Stimulated activated CD8-positive, alpha-beta memory T cell treated with anti-CD3 and anti-CD28 coated beads, Interleukin-4, amount 100 ng/mL, for 24 hours (primary cell): ENCODE measurements around the gene SLC22A9.

ENCODE experiments used
- DNase-seq: peaks from one replicate; pipeline ENCODE4 v3.0.0-alpha.2; 2020; ENCODE audit warnings: low read depth

Gene SLC22A9

DNA sequence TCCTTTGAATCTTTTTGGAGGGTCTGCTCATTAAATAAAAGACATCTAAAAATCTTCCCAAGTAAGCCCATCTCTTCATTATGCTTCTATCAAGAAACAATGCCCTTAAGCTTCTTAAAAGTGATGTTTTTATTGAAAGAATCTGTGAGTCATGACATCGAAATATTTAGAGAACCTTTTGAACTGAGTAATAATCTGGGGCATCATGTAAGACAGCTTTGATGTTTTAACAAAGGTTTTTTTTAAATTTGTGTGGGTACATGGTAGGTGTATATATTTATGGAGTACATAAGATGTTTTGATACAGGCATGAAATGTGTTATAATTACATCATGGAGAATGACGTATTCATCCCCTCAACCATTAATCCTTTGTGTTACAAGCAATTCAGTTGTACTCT lies 74.6 kb downstream of the SLC22A9 start:
- DNase-seq: no peak

DNA sequence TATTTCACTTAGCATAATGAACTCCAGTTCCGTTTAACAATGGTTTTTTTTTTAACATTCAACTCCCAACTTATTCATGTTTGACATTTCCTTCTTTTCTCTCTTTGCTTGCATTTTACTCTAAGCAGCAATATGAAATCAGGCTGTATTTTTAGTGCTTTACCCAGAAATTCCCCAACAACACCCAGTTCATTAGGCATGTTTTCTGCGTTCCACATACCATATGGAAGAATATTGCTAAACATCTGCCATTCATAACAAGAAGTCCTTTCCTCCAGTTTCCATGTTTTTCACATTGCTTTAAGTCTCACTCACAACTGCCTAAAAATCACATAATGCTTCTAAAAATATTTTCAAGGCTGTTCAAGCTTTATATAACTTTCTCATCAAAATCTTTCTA lies 75.5 kb downstream of the SLC22A9 start:
- DNase-seq: no peak

DNA sequence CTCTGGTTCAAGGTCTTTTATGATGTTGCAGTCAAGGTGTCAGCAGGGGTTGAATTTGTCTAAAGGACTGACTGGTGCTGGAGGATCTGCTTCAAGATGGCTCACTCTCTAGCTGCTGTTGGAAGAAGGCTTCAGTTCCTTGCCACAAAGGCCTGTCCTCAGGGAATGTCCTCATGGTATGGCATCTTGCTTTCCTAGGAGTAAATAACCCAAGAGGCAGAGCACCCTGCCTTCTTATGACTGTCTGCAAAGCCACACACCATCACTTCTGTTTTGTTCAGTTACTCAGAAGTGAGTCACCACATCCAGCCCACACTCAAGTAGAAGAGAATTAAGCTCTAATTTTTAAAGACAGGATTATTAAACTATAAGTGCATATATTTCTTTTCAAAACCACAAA lies 76.1 kb downstream of the SLC22A9 start:
- no peak for DNase-seq

GRCh38 chr11:63448646-63449045 lies 79.1 kb downstream of the SLC22A9 start:
- no peak for DNase-seq

DNA sequence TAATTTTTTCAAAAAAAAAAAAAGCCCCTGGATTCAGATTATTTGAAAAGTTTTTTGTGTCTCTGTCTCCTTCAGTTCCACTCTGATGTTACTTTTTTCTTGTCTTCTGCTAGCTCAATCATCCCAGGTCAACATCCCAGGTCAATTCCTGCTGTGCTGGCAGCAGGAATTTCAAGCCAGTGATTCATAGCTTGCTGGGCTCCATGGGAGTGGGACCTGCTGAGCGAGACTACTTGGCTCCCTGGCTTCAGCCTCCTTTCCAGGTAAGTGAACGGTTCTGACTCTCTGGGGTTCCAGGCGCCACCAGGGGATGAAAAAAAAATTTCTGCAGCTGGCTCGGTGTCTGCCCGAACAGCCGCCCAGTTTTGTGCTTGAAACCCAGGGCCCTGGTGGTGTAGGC lies 90.0 kb downstream of the SLC22A9 start:
- DNase-seq: no peak
